Upper lobe of left lung (tissue), 6 donors: ENCODE results near the gene CCDC40. TPM values are rescaled to one million over a fixed set of nuclear protein-coding genes. Genes with fewer than 3 reads are reported as not detected.
"Not testable (repeated sequence)": the region's sequence is repeated elsewhere in the genome, so short reads cannot be mapped to it uniquely, and the experiment has no call there.

Experiments used
- ATAC-seq, 2 donors: fragments of 200-7000 bp; cut with Tn5 transposase; one replicate each; pipeline ENCODE4 v1.9.1; 2022; ENCODE audit warnings: mild to moderate bottlenecking in 2 of 2, moderate library complexity in 2 of 2; ENCODE audit not compliant: low FRiP score in 2 of 2
- DNase-seq, 2 donors: peaks; one replicate each; pipeline ENCODE4 v3.0.0-alpha.2; 2019 to 2020
- H3K27ac ChIP-seq, 4 donors: fragments of 200-600 bp; sonication (generic); one replicate each; pipeline ENCODE4 v1.5.1; 2016 to 2019
- H3K27me3 ChIP-seq, 4 donors: fragments of 200-600 bp; sonication (generic); one replicate each; pipeline ENCODE4 v1.5.1; 2017 to 2019
- H3K36me3 ChIP-seq, 4 donors: fragments of 200-600 bp; sonication (generic); one replicate each; pipeline ENCODE4 v1.5.1; 2016 to 2019
- H3K4me1 ChIP-seq, 4 donors: fragments of 200-600 bp; sonication (generic); one replicate each; pipeline ENCODE4 v1.5.1; 2018 to 2019
- H3K4me3 ChIP-seq, 4 donors: fragments of 200-600 bp; sonication (generic); one replicate each; pipeline ENCODE4 v1.5.1; 2017 to 2019; ENCODE audit warnings: mild to moderate bottlenecking in 2 of 4, moderate library complexity in 1 of 4
- H3K9me3 ChIP-seq, 4 donors: fragments of 200-600 bp; sonication (generic); one replicate each; pipeline ENCODE4 v1.5.1; 2018 to 2019
- CTCF ChIP-seq, 6 experiments: fragments of 450-650 bp in 4 of 6; fragments of 200-600 bp in 2 of 6; sonication (generic) in 2 of 6; IDR thresholded peaks; one replicate each; pipeline ENCODE4 v1.5.1; 2016 to 2019; ENCODE audit warnings: antibody characterized with exemption in 6 of 6
- EP300 ChIP-seq, 4 donors: sonication (generic); formaldehyde crosslinking; IDR thresholded peaks; one replicate each; pipeline ENCODE4 v1.5.1; 2017; ENCODE audit warnings: antibody characterized with exemption in 4 of 4, control low read depth in 2 of 4
- POLR2A ChIP-seq, 4 donors: fragments of 450-650 bp; IDR thresholded peaks; one replicate each; pipeline ENCODE4 v1.5.1; 2016 to 2017; ENCODE audit warnings: antibody characterized with exemption in 4 of 4, mild to moderate bottlenecking in 2 of 4
- POLR2AphosphoS5 ChIP-seq, 2 donors: sonication (generic); formaldehyde crosslinking; IDR thresholded peaks; one replicate each; pipeline ENCODE4 v1.5.1; 2017; ENCODE audit warnings: antibody characterized with exemption in 2 of 2
- WGBS, 2 donors: methylation state at CpG; one replicate each; pipeline ENCODE4 v1.1.5; 2017 to 2018; 5-methylcytosine and 5-hydroxymethylcytosine counted together
- total RNA-seq, 6 donors: library from RNA; depleted of rRNA in 4 of 6; stranded (reverse); fragments of >200 nt in 4 of 6; gene quantifications; one replicate each; pipeline versions ENCODE4 v1.1.0 to v1.2.1, GENCODE V29; 2016 to 2021
- donor health status: DM: no; HTN: no; CAD: no; lungs with moderate emphysema.
- donor health status: DM: no; HTN: yes; CAD: no; lungs with severe emphysema.

Gene CCDC40
- total RNA-seq, 6 donors from 2014 or later, result 4.1 to 96.4 (median 24.2) TPM

- DNase-seq (no peak), ATAC-seq (no peak)
- Histone ChIP-seq H3K27ac (peak within 1 kb of the TSS; percentile 84 to 95 (median 91)), H3K4me1 (peaks cover 9 to 32% (median 18%) of the 10 kb centered on the region in 4 donors), H3K27me3 (no peaks in the 10 kb centered on the region), H3K4me3 (peak within 1 kb of the TSS; percentile 72 to 94 (median 88)), H3K9me3 (no peaks in the 10 kb centered on the region), H3K36me3 (peaks cover 0 to 5% (median 0%) of the 10 kb centered on the region in 4 donors)
- TF ChIP-seq CTCF (IDR thresholded peaks at IDR 0.05), result no peak
- TF ChIP-seq EP300 (IDR thresholded peaks at IDR 0.05), result no peak
- no peak for TF ChIP-seq POLR2AphosphoS5 (IDR thresholded peaks at IDR 0.05)
- TF ChIP-seq POLR2A (IDR thresholded peaks at IDR 0.05), result no peak
- no CpG with 5 or more reads among the region's 46 CpGs for WGBS, 2 donors
These were observed 830 bp upstream of the CCDC40 start, which contains the start of gene TBC1D16 for GRCh38 chr17:80035687-80035936. Gene TBC1D16, minus strand, starts transcription at chr17:80035872. Its CDS starts 22,325 bp downstream, at chr17:80013547.

- ATAC-seq (peak; percentile 25 to 41), DNase-seq (peak in 1 of 2 donors; percentile 87)
These were observed 454 bp downstream of the CCDC40 start for GRCh38 chr17:80036715-80037477.

GRCh38 chr17:80043963-80044362 lies 7.5 kb downstream of the CCDC40 start:
- peaks cover 0 to 5% (median 2%) of the 10 kb centered on the region in 4 donors for H3K36me3 ChIP-seq
- WGBS, 2 donors, result 88% methylated on average over 6 of the region's 6 CpGs
- no peaks in the 10 kb centered on the region for H3K27me3 ChIP-seq
- TF ChIP-seq POLR2A (IDR thresholded peaks at IDR 0.05) (no peak), CTCF (IDR thresholded peaks at IDR 0.05) (no peak), POLR2AphosphoS5 (IDR thresholded peaks at IDR 0.05) (no peak), EP300 (IDR thresholded peaks at IDR 0.05) (no peak)
- H3K9me3 ChIP-seq, result no peaks in the 10 kb centered on the region
- ATAC-seq (no peak), DNase-seq (no peak)
- no peak overlapping the region for H3K4me3 ChIP-seq
- no peaks in the 10 kb centered on the region for H3K4me1 ChIP-seq
- no peak overlapping the region for H3K27ac ChIP-seq

More at GRCh38 chr17:80036715-80037477, 454 bp downstream of the CCDC40 start:
- WGBS, 2 donors, result 1 to 2% methylated on average over 41 to 51 of the region's 52 CpGs
- no peak for TF ChIP-seq EP300 (IDR thresholded peaks at IDR 0.05)
- no peak for TF ChIP-seq POLR2AphosphoS5 (IDR thresholded peaks at IDR 0.05)
- TF ChIP-seq CTCF (IDR thresholded peaks at IDR 0.05), result no peak
- no peak for TF ChIP-seq POLR2A (IDR thresholded peaks at IDR 0.05)
- Histone ChIP-seq H3K4me3 (peak overlapping the region; percentile 72 to 94 (median 88)), H3K4me1 (peaks cover 8 to 24% (median 9%) of the 10 kb centered on the region in 4 donors), H3K36me3 (peaks cover 0 to 5% (median 0%) of the 10 kb centered on the region in 4 donors), H3K27ac (peak overlapping the region; percentile 80 to 95 (median 91)), H3K9me3 (no peaks in the 10 kb centered on the region), H3K27me3 (no peaks in the 10 kb centered on the region)

GRCh38 chr17:80045703-80046102 lies 9.3 kb downstream of the CCDC40 start:
- no peaks in the 10 kb centered on the region for H3K27me3 ChIP-seq
- ATAC-seq (no peak), DNase-seq (no peak)
- no peak overlapping the region for H3K4me3 ChIP-seq
- TF ChIP-seq POLR2AphosphoS5 (IDR thresholded peaks at IDR 0.05) (no peak), EP300 (IDR thresholded peaks at IDR 0.05) (no peak), POLR2A (IDR thresholded peaks at IDR 0.05) (no peak), CTCF (IDR thresholded peaks at IDR 0.05) (no peak)
- no peaks in the 10 kb centered on the region for H3K4me1 ChIP-seq
- 52 to 53% methylated on average over 4 of the region's 4 CpGs for WGBS, 2 donors
- H3K9me3 ChIP-seq, result no peaks in the 10 kb centered on the region
- no peak overlapping the region for H3K27ac ChIP-seq
- H3K36me3 ChIP-seq, result peaks cover 0 to 9% (median 1%) of the 10 kb centered on the region in 4 donors

- DNase-seq, ATAC-seq, H3K36me3 ChIP-seq, H3K27me3 ChIP-seq, H3K27ac ChIP-seq, H3K4me3 ChIP-seq, H3K4me1 ChIP-seq, H3K9me3 ChIP-seq: not testable (repeated sequence)
- WGBS, 2 donors, result 95 to 96% methylated on average over 10 of the region's 10 CpGs
These were observed 10.3 kb downstream of the CCDC40 start for GRCh38 chr17:80046709-80047108.
